COLO829 (cell line): ENCODE results near the gene LRRC63.
"Not testable (repeated sequence)": the region's sequence is repeated elsewhere in the genome, so short reads cannot be mapped to it uniquely, and the experiment has no call there.

Source experiments
- DNase-seq: peaks from one replicate; pipeline ENCODE4 v3.0.0; 2012; ENCODE audit warnings: low spot score

The LRRC63 gene

DNA sequence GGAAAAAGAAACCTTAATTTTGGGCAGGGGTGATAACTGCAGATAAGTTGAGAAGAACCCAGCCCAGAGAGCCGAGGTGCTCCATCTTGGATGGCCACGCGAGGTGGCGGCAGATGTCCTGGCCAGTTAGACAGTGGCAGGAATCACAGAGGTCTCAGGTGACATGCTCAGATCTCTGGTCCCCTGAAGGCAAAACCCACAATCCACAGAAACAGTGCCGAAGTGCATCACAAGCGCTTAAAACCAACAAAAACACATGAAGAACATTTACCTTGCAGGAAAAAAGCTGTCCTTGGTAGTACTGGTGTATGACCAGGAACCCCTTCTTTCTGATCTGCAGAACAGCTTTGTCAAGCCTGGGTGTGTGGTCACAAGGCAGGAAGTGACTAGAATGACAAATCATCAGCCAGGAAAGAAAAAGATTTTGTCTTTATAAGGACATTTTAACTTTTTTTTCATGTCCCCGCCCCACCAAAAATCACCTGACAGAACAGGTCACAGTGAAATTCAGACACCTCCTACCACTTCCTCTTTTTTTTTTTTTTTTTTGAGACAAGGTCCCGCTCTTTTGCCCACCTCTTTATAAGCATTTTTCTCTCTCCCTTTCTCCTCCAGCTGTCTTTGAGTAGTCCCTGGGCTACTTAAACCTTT is 29.8 kb upstream of the LRRC63 start, which contains the start of gene LCP1:
TSS of gene LCP1 (minus strand) at position 338 of the 651 bp plus-strand sequence. CDS start 22,515 bp downstream, outside the sequence.
- DNase-seq, result no peak

DNA sequence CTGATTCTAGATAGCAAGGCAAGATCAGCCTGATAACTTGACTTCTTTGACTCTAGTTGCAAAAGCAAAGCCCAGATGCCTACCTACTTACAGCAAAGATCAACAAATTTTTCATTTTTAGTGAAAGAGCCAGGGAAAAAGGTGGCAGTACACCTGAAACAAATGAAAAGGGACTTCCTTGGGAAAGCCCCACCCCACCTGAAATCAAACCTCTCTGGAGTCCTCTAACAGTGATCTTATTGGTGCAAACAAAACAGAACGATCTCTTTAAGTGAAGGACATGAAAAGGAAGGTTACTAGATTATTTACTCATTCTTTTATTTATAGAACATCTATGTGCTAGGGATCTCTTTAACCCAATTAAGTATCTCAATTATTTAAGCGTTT is 29.2 kb upstream of the LRRC63 start:
- DNase-seq, result no peak

DNA sequence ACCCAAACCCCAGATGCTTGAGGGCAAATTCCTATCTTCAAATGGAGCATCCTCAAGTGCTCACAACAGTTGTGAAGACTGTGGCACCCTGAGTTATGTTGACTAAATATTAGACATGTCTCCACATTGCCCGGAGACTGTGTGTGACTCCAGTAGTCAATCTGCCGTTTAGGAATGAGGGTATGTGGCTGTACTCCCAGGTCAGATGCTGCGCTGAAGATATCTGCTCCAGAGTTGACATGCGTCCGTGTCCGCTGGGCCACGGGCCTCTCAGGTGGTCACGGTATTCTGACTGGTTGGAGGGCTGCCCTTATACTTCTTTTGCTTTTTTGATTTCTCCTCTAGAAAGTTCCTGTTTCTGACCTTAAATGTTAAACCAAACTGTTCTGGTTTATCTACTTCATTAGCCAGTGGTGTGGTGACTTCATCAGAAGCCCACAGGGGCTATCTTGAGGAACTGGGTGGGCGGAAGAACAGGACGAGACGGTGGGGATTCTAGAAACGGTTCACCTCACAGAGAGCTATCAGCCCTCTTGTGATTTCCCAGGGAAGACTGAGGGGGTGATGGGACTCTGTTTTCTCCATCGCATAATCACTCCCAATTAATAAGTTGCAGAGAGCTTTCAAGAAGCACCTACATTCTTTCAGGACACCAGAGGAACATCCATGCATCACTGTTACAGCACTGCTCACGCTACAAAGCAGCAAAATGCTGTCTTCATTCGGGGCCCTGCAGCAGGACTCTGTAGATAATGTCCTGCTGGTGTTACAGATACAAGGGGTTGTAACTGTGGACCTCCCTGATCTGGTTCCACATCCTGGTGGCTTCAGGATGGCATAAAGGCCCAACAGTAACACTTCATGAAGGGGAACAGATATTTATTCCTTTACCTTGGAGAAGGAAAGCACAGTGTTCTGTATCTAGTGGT is 28.4 kb upstream of the LRRC63 start:
- no peak for DNase-seq

DNA sequence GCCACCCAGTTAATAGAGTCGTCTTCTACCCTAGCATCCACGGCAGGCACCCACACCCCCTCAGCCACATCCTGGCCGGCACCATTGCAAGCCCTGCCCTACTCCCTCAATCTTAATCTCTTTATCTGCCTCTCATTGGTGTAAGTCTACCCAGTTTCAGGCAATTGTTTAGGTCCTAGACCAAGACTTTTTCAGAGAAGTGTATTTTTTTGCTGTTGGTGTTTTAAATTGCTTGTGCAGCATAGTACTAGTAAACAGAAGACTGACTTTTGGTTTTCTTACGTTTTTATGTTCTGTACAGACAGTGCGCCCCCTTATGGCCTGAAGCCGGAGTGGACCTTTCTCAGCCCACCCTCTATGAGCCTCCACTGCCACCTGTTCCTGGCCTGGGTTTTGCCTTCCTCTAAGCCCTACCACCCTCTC is 27.4 kb upstream of the LRRC63 start:
- DNase-seq, result no peak

DNA sequence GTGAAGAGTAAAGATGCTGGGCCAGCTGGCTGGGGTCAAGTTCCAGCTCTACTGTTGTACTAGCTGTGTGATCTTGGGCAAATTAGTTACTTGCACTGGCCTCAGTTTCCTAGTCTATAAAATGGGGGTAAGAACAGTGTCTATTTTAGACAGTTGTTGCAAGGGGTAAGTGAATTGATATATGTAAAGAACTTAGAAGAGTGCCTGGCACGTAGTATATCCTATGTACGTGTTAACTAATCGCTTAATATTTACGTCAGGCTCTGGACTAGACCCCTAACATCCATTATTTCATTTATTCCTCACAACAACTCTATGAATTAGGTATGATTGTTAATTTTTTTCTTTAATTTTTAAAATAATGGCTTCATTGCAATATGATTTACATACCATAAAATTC is 26.1 kb upstream of the LRRC63 start:
- no peak for DNase-seq

DNA sequence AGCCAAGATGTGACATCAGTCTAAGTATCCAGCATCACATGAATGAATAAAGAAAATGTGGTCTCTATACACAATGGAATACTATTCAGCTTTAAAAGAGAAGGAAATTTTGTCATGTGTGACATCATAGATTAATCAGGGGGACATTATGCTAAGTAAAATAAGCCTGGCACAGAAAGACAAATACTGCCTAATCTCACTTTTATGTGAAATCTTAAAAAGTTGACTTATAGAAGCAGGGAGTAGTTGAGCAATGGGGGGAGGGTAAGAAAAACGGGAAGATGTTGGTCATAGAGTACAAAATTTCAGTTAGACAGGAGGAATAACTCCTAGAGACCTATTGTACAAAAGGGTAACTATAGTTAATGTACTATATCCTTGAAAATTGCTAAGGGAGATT is 19.3 kb upstream of the LRRC63 start:
- DNase-seq, result no peak

DNA sequence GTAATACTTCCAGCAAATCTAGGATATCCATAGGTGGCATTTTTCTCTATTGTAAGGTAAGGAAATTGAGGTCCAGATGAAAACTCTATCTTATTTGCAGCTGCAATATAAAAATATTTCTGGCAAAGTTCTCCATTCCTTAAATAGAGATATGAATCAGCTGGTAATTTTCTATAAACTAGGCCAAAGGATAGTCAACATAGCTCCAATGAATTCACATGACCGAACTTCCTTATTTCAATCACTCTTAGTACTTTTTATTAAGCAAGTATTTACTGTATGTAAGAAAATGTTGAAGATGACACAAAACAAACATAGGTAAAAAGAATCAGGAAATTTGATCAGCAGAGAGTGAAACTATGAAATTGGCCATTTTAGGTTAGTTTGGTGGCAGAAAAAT is 16.7 kb upstream of the LRRC63 start:
- DNase-seq, result no peak

DNA sequence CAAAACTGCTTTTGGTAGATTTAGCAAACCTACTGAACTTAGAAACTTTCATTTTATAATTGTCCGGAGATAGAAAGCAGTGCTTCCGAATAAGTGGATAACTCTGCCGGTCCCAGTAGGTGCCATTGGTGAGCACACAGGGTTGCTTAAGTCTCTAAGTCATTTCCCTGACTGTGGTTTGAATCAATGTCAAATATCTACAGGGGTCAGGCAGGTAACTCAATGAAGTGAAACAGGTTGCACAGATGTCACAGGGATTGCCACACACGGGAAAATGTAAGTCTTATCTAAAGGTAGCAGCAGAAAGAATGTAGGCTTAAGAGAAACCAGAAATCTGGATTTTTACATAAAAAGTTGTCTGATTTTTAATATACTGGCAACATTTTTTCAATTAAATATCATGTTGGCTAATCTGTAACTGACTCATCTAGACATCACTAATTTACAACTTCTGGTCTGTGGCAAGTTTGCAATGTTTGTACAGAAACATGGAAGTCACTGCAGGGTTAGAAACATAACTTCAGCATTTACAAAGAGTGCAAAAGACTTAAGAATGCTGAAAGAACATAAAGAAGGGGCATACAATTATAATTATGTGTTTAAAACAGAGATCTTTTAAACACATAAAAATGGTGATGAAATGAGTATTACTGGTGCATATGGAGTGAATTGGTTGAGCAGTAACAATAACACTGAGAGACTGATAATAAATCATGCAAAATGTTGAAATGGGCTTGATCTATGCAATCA is 14.3 kb upstream of the LRRC63 start:
- no peak for DNase-seq

DNA sequence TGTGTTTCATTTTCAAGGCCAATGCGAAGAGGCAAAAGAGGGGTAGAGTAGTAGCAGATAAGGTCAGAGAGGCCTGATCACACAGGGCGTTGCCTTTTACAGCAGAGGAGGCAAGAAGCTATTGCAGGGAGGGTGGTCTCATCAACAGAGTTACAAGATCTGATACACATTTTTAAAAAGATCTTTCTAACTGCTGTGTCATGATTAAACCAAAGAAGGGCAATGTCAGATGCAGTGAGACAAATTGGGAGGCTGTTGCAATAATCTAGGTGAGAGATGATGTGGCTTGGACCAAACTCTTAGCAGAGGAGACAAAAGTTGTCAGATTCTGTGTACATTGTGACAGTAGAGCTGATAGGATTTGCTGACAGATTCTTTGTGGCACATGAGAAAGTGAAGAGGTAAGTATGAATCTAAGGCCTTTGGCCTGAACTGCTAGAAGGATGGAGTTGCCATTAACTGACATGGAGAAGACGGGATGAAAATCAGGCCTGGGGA is 13.0 kb upstream of the LRRC63 start:
- no peak for DNase-seq

DNA sequence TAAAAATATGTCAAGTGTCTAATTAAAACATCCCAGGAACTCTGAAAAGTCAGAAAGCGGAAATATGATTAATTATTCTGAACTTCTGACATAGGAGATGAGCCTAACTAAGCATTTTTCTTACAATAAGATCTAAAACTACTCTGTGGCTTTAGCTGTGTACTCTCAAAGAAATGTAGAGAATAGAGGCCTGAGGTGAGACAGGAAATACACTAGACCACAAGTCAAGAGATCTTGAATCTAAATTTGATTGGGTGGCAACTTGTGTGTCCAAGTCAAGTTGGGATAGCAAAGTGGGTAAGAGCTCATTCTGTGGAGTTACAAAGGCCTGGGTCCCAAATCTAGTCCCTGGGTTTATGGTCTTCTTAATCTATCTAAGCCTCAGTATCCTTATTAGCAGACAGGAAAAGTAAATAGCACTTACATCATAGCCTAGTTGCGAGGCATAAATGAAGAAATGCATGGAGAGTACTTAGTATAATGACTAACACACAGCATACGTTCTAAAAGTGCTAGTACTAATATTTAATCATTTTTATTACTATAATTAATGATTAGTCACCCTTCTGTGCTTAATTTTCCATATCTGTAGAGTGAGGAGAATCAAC is 9.4 kb upstream of the LRRC63 start:
- DNase-seq, result no peak

DNA sequence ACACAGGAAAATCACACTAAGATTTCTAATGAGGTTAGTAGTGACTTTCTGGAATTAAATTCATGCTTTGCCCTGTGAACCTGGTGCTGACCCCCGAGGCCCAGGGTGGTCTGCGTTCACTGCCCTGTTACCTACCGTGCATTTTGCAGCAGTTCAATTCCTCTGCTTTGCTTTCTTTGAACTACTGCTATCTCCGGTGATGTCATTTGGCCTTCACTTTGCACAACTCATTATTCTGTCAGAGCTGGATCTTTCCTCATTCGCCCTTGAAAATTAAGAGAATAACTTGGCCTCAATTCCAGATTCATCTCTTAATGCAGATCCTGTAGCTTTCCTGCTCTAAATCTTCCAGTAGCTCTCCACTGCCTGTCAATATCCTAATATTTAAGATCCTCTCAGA is 8.8 kb upstream of the LRRC63 start:
- DNase-seq, result no peak

DNA sequence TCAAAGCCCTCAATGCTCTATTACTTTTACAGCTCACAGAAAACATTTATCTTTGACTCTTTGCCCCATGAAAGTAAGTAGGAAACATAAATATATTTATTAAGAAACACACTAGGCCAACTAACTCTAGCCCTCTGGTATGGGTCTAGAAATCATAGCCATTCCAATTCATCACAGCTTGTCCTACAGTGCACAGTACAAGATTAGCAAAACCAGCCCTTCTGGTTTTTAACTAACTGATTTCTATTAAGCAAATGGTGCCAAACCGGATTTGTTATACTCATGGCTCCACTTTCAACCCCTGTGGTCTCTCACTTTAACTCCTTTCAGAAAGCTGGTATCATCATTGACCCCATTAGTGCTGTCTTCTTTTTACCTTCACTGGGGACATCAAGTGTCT is 5.6 kb upstream of the LRRC63 start:
- no peak for DNase-seq

DNA sequence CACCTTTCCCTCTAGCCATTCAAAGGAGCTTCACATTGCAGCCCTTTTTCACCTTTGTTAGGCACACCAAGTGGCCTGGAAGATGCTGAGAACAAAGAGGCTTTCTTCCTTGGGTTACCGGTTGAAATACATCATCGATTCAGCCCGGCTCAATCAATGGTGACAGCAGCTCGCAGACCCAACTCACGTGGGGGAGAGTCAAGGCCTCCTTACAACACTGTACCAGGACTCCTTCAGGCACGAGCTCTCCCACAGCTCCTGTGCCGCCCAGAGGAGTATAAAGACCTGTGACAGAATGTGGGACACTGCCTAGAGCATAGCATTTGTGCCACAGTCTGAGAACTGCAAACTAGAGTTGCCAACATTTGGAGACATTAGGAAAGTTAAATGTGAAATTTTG is 3.9 kb upstream of the LRRC63 start:
- DNase-seq, result no peak

DNA sequence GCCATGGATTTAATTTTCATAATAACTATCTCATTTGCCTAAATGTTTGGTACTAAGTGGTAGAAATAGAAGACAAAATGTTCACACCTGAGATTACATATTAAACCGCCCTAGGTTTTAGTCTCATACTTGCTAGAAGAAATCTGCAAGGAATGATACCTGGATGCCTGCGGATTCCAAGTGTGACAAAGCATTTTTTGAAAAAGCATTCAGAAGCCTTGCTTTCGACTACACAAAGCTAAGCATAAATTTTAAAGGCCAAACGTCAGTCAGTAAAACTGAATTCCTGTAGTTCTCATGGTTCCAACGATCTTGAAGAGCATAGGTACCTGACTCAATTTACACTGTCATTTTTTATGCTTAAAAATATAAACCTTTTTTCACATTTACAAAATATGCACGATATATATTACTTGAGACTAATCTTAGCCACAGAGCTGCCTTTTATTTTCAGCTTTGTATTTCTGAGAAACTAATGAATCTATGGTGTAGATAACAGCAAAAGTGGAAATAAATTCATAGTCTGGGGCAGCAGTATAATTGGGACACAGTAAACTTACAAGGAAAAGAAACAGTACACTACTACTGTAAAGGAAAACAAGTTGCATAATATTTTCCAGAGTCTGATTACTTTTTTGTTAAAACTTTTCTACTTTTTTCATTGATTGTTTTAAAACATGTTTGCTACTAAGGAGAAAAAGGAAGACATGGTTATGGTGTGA is 1.2 kb upstream of the LRRC63 start:
- no peak for DNase-seq

DNA sequence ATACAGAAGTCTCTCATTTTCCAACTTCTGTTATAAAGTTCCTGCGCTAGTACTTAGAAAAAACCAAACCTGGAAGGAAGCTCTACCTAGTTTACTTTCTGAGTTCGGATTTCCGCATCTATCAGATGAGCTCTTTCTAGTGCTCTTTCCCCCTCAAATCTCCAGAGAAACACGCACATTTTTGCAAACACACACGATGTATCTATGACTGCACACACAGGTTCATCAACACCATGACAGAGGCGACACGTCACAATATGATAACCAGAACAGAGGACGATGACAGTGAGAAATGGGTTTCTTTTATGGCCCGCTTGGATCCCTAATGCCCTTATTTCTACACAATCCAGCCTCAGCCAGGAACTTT is 629 bp upstream of the LRRC63 start:
- DNase-seq, result no peak

DNA sequence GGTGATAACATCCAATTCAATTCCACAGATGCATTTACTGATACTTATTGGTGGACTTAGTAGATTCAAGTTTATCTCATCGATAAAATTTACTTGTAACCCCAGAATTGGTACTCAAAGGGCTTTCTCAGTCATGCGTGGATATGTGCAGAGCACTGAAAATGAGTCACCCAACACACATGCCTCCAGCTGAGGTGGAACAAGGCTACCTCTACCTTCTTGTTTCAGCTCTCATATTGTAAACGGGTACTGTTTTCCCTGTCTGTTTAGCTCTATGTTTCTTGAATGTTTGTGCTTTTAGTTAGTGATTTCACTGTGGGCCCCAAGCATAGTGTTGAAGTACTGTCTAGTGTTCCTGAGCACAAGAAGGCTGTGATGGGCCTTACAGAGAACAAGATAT is 1.5 kb downstream of the LRRC63 start:
- DNase-seq, result no peak

DNA sequence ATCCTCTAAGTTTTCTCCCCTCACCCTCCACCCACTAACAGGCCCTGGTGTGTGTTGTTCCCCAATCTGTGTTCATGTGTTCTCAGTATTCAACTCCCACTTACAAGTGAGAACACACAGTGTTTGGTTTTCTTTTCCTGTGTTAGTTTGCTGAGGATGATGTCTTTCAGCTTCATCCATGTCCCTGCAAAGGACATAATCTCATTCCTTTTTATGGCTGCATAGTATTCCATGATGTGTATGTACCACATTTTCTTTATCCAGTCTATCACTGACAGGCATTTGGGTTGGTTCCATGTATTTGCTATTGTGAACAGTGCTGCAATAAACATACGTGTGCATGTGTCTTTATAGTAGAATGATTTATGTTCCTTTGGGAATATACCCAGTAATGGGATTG is 3.0 kb downstream of the LRRC63 start:
- DNase-seq, result not testable (repeated sequence)

DNA sequence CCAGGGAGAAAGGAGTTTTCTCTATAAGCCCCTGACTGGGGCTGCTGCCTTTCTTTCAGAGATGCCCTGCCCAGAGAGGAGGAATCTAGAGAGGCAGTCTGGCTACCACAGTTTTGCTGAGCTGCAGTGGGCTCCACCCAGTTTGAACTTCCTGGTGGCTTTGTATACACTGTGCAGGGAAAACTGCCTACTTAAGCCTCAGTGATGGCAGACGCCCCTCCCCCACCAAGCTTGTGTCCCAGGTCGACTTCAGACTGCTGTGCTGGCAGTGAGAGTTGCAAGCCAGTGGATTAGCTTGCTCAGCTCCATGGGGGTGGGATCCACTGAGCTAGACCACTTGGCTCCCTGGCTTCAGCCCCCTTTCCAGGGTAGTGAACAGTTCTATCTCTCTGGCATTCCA is 8.5 kb downstream of the LRRC63 start:
- DNase-seq, result not testable (repeated sequence)

DNA sequence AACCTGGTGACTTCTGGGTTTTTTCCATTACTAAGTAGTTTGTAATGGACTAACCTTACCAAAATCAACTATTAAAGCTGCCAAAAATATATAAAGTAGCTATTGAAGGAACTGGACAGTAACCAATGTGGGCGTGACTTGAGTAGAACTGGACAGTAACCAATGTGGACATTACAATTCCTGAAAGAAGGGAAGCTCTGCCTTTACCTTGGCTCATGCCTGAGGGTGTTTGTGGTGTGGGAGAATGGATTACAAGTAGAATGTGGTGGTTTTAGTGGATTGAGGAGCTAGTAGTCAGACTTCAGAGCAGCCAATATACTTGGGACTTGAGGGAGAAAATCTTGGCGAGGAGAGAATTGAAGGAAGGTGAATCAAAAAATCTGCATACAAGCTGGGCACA is 17.5 kb downstream of the LRRC63 start:
- no peak for DNase-seq

DNA sequence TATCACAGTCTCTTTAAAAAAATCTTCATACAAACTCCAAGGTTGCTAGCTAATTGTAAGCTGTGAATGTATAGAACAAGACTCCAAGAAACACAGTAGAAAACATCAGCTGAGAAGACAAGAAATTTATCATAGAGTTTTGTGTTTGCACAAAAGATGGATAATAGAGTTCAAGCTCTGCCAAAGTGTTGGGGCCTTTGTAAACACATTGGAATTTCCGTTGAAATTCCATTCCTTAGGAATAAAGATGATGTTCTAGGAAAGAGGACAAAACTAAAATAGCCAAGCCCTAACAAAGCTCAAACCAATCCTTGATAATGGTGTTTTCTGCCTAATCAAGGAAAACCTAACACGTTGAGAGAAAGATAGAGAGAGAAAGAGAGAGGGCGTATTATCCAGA is 20.6 kb downstream of the LRRC63 start:
- DNase-seq, result no peak

DNA sequence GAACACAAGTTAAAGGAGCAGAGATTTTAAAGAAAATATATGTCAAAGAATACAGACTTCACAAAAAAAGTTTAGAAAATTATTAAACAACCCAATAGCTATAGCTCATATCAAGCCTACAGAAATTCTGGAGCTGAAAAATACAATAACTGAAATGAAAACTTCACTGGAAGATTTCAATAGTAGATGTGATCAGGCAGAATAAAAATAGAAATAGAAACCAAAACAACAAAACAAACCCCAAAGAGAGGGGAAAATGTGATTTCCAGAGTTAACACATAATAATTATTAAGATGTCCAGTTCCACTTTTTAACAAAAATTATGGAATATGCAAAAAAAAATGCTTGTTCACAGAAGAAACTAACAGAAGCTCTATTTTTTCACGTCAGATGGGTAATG is 23.6 kb downstream of the LRRC63 start:
- DNase-seq, result no peak

DNA sequence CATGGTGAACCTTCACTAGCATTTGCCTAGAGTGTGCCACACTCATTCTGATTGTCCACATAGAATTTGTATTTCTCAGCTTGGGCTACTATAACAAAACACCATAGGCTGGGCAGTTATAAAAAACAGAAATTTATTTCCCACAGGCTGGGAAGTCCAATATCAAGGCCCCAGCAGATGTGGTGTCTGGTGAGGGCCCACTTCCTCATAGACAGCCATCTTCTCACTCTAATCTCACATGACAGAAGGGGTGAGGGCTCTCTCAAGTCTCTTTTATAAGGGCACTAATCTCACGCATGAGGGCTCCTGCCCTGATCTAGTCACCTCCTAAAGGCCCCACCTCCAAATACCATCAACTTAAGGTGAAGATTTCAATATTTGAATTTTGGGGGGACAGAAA is 53.6 kb downstream of the LRRC63 start:
- DNase-seq, result no peak
